ENCODE results near the gene EXOC3L1. TPM values are rescaled to one million over a fixed set of nuclear protein-coding genes. Genes with fewer than 3 reads are reported as not detected.

EXOC3L1 gene
- total and polyA plus RNA-seq, 2 of the 13 experiments (the other 11 are each of a cell fraction or from before 2014, with no cell fraction given): 0.12 TPM; not detected in 1

DNA sequence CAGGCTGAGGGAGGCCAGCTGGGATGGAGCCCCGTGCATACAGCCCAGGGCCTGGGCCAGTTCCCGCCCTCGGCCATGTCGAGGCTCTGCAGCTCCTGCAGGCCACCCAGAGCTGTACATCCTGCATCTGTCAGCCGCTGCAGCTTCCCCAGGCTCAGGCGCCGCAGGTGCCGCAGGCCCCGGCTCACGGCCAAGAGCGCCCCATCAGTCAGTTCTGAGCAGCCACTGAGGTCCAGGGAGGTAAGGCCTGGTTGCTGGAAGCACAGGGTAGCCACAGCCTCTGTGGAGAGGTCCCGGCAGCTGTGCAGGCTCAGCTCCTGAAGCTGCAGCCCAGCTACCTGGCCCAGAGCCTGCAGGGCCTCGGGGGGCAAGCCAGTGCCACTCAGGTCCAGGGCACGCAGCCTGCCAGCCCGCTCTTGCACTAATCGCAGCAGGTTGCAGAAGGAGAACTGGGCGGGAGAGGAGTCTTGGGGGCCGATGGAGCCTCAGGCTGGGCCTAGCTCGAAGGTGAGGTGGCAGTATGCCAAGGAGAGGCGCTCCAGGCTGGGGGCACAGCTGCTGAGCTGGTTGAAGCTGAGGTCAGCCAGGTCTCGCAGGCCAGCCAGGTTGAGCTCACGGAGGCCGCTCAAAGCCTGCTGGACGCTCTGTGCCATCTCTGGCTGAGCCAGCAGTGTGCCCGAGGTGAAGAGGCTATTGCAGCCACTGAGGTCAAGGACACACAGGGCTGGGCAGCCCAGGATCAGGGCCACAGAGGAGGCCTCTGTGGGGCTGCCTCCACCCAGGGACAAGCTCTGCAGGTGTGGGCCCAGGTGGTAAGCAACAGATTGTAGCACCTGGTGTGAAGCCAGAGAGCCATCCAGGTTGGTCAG is 20.4 kb upstream of the EXOC3L1 start (continued):
- TF ChIP-seq, protein P1, sequence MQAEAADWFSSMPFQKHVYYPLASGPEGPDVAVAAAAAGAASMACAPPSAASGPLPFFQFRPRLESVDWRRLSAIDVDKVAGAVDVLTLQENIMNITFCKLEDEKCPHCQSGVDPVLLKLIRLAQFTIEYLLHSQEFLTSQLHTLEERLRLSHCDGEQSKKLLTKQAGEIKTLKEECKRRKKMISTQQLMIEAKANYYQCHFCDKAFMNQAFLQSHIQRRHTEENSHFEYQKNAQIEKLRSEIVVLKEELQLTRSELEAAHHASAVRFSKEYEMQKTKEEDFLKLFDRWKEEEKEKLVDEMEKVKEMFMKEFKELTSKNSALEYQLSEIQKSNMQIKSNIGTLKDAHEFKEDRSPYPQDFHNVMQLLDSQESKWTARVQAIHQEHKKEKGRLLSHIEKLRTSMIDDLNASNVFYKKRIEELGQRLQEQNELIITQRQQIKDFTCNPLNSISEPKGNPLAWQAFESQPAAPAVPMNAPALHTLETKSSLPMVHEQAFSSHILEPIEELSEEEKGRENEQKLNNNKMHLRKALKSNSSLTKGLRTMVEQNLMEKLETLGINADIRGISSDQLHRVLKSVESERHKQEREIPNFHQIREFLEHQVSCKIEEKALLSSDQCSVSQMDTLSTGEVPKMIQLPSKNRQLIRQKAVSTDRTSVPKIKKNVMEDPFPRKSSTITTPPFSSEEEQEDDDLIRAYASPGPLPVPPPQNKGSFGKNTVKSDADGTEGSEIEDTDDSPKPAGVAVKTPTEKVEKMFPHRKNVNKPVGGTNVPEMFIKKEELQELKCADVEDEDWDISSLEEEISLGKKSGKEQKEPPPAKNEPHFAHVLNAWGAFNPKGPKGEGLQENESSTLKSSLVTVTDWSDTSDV (CRISPR knock-in tag; IDR thresholded peaks at IDR 0.05): 0 out of 2 replicates have a peak, but pooled peaks have one; percentile 38
- TF ChIP-seq RBFOX2 (IDR thresholded peaks at IDR 0.05; ENCODE audit: low read depth, low read length) (no peak), ZNF557 (CRISPR knock-in tag; IDR thresholded peaks at IDR 0.05) (no peak), KDM2A (CRISPR knock-in tag; IDR thresholded peaks at IDR 0.05; ENCODE audit: borderline replicate concordance, low read depth) (peak; percentile 28), PCBP2 (optimal IDR thresholded peaks at IDR 0.05; ENCODE audit: low read depth, low read length, poor library complexity, severe bottlenecking) (no peak), PHF20 (CRISPR knock-in tag; IDR thresholded peaks at IDR 0.05) (no peak), ETV5 (CRISPR knock-in tag; IDR thresholded peaks at IDR 0.05; ENCODE audit: borderline replicate concordance) (peak; percentile 10; the same call in 1 of the 2 replicates), ZNF235 (CRISPR knock-in tag; IDR thresholded peaks at IDR 0.05; ENCODE audit: borderline replicate concordance) (no peak), ZKSCAN5 (CRISPR knock-in tag; IDR thresholded peaks at IDR 0.05) (no peak), ZSCAN21 (CRISPR knock-in tag; IDR thresholded peaks at IDR 0.05; ENCODE audit: borderline replicate concordance) (peak; percentile 41; the same call in 1 of the 2 replicates), ZFP1 (CRISPR knock-in tag; IDR thresholded peaks at IDR 0.05) (no peak), KLF11 (CRISPR knock-in tag; IDR thresholded peaks at IDR 0.05) (no peak), AGO2 (optimal IDR thresholded peaks at IDR 0.05; ENCODE audit: low read depth, low read length) (peak; percentile 34), PTBP1 (IDR thresholded peaks at IDR 0.05; ENCODE audit: low read depth, low read length, poor library complexity, severe bottlenecking) (peak; percentile 17), ZNF720 (CRISPR knock-in tag; IDR thresholded peaks at IDR 0.05) (no peak), ZNF75D (CRISPR knock-in tag; IDR thresholded peaks at IDR 0.05; ENCODE audit: borderline replicate concordance) (no peak)
- TF ChIP-seq, protein P2, sequence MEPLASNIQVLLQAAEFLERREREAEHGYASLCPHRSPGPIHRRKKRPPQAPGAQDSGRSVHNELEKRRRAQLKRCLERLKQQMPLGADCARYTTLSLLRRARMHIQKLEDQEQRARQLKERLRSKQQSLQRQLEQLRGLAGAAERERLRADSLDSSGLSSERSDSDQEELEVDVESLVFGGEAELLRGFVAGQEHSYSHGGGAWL (CRISPR knock-in tag; IDR thresholded peaks at IDR 0.05): no peak
- TF ChIP-seq, protein P3, sequence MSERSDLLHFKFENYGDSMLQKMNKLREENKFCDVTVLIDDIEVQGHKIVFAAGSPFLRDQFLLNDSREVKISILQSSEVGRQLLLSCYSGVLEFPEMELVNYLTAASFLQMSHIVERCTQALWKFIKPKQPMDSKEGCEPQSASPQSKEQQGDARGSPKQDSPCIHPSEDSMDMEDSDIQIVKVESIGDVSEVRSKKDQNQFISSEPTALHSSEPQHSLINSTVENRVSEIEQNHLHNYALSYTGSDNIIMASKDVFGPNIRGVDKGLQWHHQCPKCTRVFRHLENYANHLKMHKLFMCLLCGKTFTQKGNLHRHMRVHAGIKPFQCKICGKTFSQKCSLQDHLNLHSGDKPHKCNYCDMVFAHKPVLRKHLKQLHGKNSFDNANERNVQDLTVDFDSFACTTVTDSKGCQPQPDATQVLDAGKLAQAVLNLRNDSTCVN (CRISPR knock-in tag; IDR thresholded peaks at IDR 0.05; ENCODE audit: borderline replicate concordance): no peak
- TF ChIP-seq, protein P4, sequence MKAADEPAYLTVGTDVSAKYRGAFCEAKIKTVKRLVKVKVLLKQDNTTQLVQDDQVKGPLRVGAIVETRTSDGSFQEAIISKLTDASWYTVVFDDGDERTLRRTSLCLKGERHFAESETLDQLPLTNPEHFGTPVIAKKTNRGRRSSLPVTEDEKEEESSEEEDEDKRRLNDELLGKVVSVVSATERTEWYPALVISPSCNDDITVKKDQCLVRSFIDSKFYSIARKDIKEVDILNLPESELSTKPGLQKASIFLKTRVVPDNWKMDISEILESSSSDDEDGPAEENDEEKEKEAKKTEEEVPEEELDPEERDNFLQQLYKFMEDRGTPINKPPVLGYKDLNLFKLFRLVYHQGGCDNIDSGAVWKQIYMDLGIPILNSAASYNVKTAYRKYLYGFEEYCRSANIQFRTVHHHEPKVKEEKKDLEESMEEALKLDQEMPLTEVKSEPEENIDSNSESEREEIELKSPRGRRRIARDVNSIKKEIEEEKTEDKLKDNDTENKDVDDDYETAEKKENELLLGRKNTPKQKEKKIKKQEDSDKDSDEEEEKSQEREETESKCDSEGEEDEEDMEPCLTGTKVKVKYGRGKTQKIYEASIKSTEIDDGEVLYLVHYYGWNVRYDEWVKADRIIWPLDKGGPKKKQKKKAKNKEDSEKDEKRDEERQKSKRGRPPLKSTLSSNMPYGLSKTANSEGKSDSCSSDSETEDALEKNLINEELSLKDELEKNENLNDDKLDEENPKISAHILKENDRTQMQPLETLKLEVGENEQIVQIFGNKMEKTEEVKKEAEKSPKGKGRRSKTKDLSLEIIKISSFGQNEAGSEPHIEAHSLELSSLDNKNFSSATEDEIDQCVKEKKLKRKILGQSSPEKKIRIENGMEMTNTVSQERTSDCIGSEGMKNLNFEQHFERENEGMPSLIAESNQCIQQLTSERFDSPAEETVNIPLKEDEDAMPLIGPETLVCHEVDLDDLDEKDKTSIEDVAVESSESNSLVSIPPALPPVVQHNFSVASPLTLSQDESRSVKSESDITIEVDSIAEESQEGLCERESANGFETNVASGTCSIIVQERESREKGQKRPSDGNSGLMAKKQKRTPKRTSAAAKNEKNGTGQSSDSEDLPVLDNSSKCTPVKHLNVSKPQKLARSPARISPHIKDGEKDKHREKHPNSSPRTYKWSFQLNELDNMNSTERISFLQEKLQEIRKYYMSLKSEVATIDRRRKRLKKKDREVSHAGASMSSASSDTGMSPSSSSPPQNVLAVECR (CRISPR knock-in tag; IDR thresholded peaks at IDR 0.05; ENCODE audit: borderline replicate concordance): peak; percentile 29

Measured in HepG2 (cell line).